Hypothalamus (tissue), 51 donors: ENCODE measurements around the gene DYTN.
"Not testable (repeated sequence)": the region's sequence is repeated elsewhere in the genome, so short reads cannot be mapped to it uniquely, and the experiment has no call there.

Experiments used
- DNase-seq, 51 donors: peaks; one replicate each; lab custom pipeline; 2025; lab: John Stamatoyannopoulos, UW

DYTN gene

GRCh38 chr2:206718296-206718695, at the start of gene DYTN:
TSS of gene DYTN (minus strand) at chr2:206718396. CDS start at chr2:206718279, 117 bp downstream.
- no peak for DNase-seq

GRCh38 chr2:206766057-206766930, 48.1 kb upstream of the DYTN start:
- DNase-seq, result no peak

- peak; percentile 37 to 97 (median 77) for DNase-seq
Measured at GRCh38 chr2:206765242-206766056, 47.3 kb upstream of the DYTN start, which contains the start of the genes FASTKD2 and MDH1B. TSS of gene FASTKD2 (plus strand) at chr2:206765606. CDS start at chr2:206766694, 1,088 bp downstream. TSS of gene MDH1B (minus strand) at chr2:206765328. CDS start at chr2:206765271, 57 bp downstream.

- DNase-seq, result peak in 3 of 51 donors; percentile 41 to 57 (median 53)
Measured at GRCh38 chr2:206764673-206765241, 46.6 kb upstream of the DYTN start.

GRCh38 chr2:206756816-206757215, 38.6 kb upstream of the DYTN start:
- no peak for DNase-seq

- DNase-seq, result no peak
Measured at GRCh38 chr2:206740800-206741199, 22.6 kb upstream of the DYTN start.

- DNase-seq, result no peak
Measured at GRCh38 chr2:206739271-206739670, 21.1 kb upstream of the DYTN start.

- DNase-seq, result no peak
Measured at GRCh38 chr2:206736935-206737334, 18.7 kb upstream of the DYTN start.

GRCh38 chr2:206733341-206733740, 15.1 kb upstream of the DYTN start:
- DNase-seq, result no peak

GRCh38 chr2:206728277-206729199, 10.3 kb upstream of the DYTN start:
- peak in 4 of 51 donors; percentile 0 to 50 (median 22) for DNase-seq

- no peak for DNase-seq
Measured at GRCh38 chr2:206727287-206727686, 9.1 kb upstream of the DYTN start.

- no peak for DNase-seq
Measured at GRCh38 chr2:206723288-206723687, 5.1 kb upstream of the DYTN start.

GRCh38 chr2:206721256-206721920, 3.2 kb upstream of the DYTN start:
- DNase-seq, result no peak

GRCh38 chr2:206716623-206717022, 1.6 kb downstream of the DYTN start:
- DNase-seq, result no peak

GRCh38 chr2:206715183-206715582, 3.0 kb downstream of the DYTN start:
- not testable (repeated sequence) for DNase-seq

- no peak for DNase-seq
Measured at GRCh38 chr2:206713746-206714145, 4.5 kb downstream of the DYTN start.

- DNase-seq, result no peak
Measured at GRCh38 chr2:206708286-206708685, 9.9 kb downstream of the DYTN start.

- DNase-seq, result no peak
Measured at GRCh38 chr2:206707164-206707701, 11.0 kb downstream of the DYTN start.
